ENCODE results near the gene TRAF1. TPM values are rescaled to one million over a fixed set of nuclear protein-coding genes. Genes with fewer than 3 reads are reported as not detected.

Gene TRAF1
- total and polyA plus RNA-seq, 2 of the 13 experiments (the other 11 are each of a cell fraction or from before 2014, with no cell fraction given): 0.44 to 1.0 TPM

DNA sequence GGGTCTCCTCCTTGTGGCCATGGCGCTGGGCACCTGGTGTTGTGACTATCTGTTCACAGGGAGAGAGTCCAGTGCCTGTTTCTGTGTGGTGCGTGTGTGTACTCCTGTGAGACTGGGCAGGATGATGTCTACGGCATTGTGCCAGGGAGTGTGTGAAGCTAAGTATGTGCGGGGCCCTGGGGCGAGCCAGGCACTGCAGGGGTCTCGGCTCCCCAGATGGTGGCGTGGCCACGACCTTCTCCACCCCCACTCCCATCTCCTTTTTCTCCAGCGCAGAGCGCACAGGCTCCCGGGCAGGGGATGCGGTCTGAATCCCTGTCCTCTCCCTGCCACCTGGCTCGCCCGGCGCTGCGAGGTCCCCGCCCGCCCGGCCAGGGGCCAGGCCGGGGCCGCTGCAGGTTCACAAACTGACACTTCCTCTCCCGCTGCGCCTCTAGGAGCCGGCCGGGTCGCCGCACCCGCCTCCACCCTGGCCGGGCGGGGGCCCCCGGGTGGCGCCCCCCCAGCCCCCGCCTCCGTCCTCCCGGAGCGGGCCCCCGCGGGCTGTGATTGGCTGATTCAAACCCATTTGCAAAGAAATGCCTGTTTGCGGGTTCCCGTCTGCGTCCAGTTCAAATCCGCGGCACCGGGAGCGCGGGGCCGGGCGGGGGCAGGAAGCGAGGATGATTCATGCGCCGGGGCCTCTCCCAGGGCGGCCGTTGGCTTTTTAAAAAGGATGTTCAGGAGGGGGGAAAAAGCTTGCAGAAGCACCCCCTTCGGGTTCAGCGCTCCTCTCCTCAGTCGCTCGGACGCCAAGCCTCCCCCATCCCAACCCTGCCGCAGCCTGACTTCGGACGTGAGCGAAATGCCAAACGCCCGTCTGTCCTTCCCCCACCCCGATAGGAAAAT lies 50.4 kb downstream of the TRAF1 start (continued):
- TF ChIP-seq, protein P1, sequence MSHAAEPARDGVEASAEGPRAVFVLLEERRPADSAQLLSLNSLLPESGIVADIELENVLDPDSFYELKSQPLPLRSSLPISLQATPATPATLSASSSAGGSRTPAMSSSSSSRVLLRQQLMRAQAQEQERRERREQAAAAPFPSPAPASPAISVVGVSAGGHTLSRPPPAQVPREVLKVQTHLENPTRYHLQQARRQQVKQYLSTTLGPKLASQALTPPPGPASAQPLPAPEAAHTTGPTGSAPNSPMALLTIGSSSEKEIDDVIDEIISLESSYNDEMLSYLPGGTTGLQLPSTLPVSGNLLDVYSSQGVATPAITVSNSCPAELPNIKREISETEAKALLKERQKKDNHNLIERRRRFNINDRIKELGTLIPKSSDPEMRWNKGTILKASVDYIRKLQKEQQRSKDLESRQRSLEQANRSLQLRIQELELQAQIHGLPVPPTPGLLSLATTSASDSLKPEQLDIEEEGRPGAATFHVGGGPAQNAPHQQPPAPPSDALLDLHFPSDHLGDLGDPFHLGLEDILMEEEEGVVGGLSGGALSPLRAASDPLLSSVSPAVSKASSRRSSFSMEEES (CRISPR knock-in tag; IDR thresholded peaks at IDR 0.05): peak; percentile 10; the same call in 1 of the 2 replicates
- TF ChIP-seq SKI (IDR thresholded peaks at IDR 0.05; ENCODE audit: partially characterized antibody): no peak
- peak; percentile 48 for TF ChIP-seq ZSCAN21 (CRISPR knock-in tag; IDR thresholded peaks at IDR 0.05; ENCODE audit: borderline replicate concordance)
- TF ChIP-seq ZMYM4 (CRISPR knock-in tag; IDR thresholded peaks at IDR 0.05): peak; percentile 73; the same call in 1 of the 2 replicates
- peak; percentile 94 for TF ChIP-seq FOSL2 (CRISPR knock-in tag; IDR thresholded peaks at IDR 0.05)
- TF ChIP-seq KDM3A (CRISPR knock-in tag; IDR thresholded peaks at IDR 0.05; ENCODE audit: low read depth): 0 out of 2 replicates have a peak, but pooled peaks have one; percentile 35
- TF ChIP-seq, protein P2, sequence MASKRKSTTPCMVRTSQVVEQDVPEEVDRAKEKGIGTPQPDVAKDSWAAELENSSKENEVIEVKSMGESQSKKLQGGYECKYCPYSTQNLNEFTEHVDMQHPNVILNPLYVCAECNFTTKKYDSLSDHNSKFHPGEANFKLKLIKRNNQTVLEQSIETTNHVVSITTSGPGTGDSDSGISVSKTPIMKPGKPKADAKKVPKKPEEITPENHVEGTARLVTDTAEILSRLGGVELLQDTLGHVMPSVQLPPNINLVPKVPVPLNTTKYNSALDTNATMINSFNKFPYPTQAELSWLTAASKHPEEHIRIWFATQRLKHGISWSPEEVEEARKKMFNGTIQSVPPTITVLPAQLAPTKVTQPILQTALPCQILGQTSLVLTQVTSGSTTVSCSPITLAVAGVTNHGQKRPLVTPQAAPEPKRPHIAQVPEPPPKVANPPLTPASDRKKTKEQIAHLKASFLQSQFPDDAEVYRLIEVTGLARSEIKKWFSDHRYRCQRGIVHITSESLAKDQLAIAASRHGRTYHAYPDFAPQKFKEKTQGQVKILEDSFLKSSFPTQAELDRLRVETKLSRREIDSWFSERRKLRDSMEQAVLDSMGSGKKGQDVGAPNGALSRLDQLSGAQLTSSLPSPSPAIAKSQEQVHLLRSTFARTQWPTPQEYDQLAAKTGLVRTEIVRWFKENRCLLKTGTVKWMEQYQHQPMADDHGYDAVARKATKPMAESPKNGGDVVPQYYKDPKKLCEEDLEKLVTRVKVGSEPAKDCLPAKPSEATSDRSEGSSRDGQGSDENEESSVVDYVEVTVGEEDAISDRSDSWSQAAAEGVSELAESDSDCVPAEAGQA (IDR thresholded peaks at IDR 0.05; ENCODE audit: low read depth): no peak
- TF ChIP-seq, protein P2 (CRISPR knock-in tag; IDR thresholded peaks at IDR 0.05; ENCODE audit: borderline replicate concordance): 0 out of 2 replicates have a peak, but pooled peaks have one; percentile 34
- TF ChIP-seq SNAPC2 (CRISPR knock-in tag; IDR thresholded peaks at IDR 0.05): peak; percentile 76
- TF ChIP-seq, protein P3, sequence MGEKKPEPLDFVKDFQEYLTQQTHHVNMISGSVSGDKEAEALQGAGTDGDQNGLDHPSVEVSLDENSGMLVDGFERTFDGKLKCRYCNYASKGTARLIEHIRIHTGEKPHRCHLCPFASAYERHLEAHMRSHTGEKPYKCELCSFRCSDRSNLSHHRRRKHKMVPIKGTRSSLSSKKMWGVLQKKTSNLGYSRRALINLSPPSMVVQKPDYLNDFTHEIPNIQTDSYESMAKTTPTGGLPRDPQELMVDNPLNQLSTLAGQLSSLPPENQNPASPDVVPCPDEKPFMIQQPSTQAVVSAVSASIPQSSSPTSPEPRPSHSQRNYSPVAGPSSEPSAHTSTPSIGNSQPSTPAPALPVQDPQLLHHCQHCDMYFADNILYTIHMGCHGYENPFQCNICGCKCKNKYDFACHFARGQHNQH (CRISPR knock-in tag; IDR thresholded peaks at IDR 0.05): no peak; the same call in 1 of the 2 replicates
- peak; percentile 27; the same call in 1 of the 2 replicates for TF ChIP-seq ZNF263 (CRISPR knock-in tag; IDR thresholded peaks at IDR 0.05)
- peak; percentile 33; the same call in 1 of the 2 replicates for TF ChIP-seq REPIN1 (CRISPR knock-in tag; IDR thresholded peaks at IDR 0.05; ENCODE audit: borderline replicate concordance, low read depth)
- TF ChIP-seq, protein P4, sequence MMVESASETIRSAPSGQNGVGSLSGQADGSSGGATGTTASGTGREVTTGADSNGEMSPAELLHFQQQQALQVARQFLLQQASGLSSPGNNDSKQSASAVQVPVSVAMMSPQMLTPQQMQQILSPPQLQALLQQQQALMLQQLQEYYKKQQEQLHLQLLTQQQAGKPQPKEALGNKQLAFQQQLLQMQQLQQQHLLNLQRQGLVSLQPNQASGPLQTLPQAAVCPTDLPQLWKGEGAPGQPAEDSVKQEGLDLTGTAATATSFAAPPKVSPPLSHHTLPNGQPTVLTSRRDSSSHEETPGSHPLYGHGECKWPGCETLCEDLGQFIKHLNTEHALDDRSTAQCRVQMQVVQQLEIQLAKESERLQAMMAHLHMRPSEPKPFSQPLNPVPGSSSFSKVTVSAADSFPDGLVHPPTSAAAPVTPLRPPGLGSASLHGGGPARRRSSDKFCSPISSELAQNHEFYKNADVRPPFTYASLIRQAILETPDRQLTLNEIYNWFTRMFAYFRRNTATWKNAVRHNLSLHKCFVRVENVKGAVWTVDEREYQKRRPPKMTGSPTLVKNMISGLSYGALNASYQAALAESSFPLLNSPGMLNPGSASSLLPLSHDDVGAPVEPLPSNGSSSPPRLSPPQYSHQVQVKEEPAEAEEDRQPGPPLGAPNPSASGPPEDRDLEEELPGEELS (CRISPR knock-in tag; IDR thresholded peaks at IDR 0.05): peak; percentile 22; the same call in 1 of the 2 replicates
- TF ChIP-seq NAIF1 (CRISPR knock-in tag; IDR thresholded peaks at IDR 0.05; ENCODE audit: borderline replicate concordance): peak; percentile 46; the same call in 1 of the 2 replicates
- TF ChIP-seq RBFOX2 (IDR thresholded peaks at IDR 0.05; ENCODE audit: low read depth, low read length): peak; percentile 79

Measured in HepG2 (cell line).